ENCODE measurements around the gene HGF.
"Not testable (repeated sequence)": the region's sequence is repeated elsewhere in the genome, so short reads cannot be mapped to it uniquely, and the experiment has no call there.

The HGF gene

GRCh38 chr7:81776161-81776560 is 6.3 kb upstream of the HGF start:
- DNase-seq (ENCODE audit: low read depth), result no peak

GRCh38 chr7:81775560-81775959 is 5.7 kb upstream of the HGF start:
- DNase-seq (ENCODE audit: low read depth), result no peak

- DNase-seq (ENCODE audit: low read depth), result no peak
Observed at GRCh38 chr7:81774551-81774950, 4.7 kb upstream of the HGF start.

- DNase-seq (ENCODE audit: low read depth), result no peak
Observed at GRCh38 chr7:81770728-81771223, 929 bp upstream of the HGF start.

GRCh38 chr7:81768951-81769778 is 682 bp downstream of the HGF start:
- DNase-seq (ENCODE audit: low read depth), result no peak

GRCh38 chr7:81767926-81768325 is 1.9 kb downstream of the HGF start:
- DNase-seq (ENCODE audit: low read depth), result no peak

GRCh38 chr7:81761821-81762220 is 8.0 kb downstream of the HGF start:
- no peak for DNase-seq (ENCODE audit: low read depth)

- no peak for DNase-seq (ENCODE audit: low read depth)
Observed at GRCh38 chr7:81761031-81761430, 8.8 kb downstream of the HGF start.

- no peak for DNase-seq (ENCODE audit: low read depth)
Observed at GRCh38 chr7:81754918-81755696, 14.7 kb downstream of the HGF start.

- no peak for DNase-seq (ENCODE audit: low read depth)
Observed at GRCh38 chr7:81753392-81753791, 16.5 kb downstream of the HGF start.

- no peak for DNase-seq (ENCODE audit: low read depth)
Observed at GRCh38 chr7:81752318-81752714, 17.5 kb downstream of the HGF start.

- no peak for DNase-seq (ENCODE audit: low read depth)
Observed at GRCh38 chr7:81751619-81752317, 18.1 kb downstream of the HGF start.

- no peak for DNase-seq (ENCODE audit: low read depth)
Observed at GRCh38 chr7:81745637-81746036, 24.2 kb downstream of the HGF start.

- DNase-seq (ENCODE audit: low read depth), result no peak
Observed at GRCh38 chr7:81744389-81744788, 25.5 kb downstream of the HGF start.

- no peak for DNase-seq (ENCODE audit: low read depth)
Observed at GRCh38 chr7:81743665-81744064, 26.2 kb downstream of the HGF start.

- no peak for DNase-seq (ENCODE audit: low read depth)
Observed at GRCh38 chr7:81743201-81743600, 26.6 kb downstream of the HGF start.

GRCh38 chr7:81740403-81740802 is 29.4 kb downstream of the HGF start:
- no peak for DNase-seq (ENCODE audit: low read depth)

- DNase-seq (ENCODE audit: low read depth), result no peak
Observed at GRCh38 chr7:81736091-81736490, 33.8 kb downstream of the HGF start.

GRCh38 chr7:81725812-81726127 is 44.1 kb downstream of the HGF start:
- DNase-seq (ENCODE audit: low read depth), result no peak

GRCh38 chr7:81725003-81725811 is 44.6 kb downstream of the HGF start:
- no peak for DNase-seq (ENCODE audit: low read depth)

GRCh38 chr7:81722250-81722649 is 47.6 kb downstream of the HGF start:
- not testable (repeated sequence) for DNase-seq (ENCODE audit: low read depth)

- no peak for DNase-seq (ENCODE audit: low read depth)
Observed at GRCh38 chr7:81721437-81721836, 48.4 kb downstream of the HGF start.

Data from activated T-cell treated with anti-CD3 and anti-CD28 coated beads for 1 hour (primary cell).